Fibroblast of pulmonary artery (primary cell): ENCODE data around the gene UTP3.

Experiments
- DNase-seq: peaks from one replicate; pipeline ENCODE4 v3.0.0-alpha.2; 2010; ENCODE audit warnings: low read depth
- H3K4me3 ChIP-seq: replicated peaks from 2 replicates; pipeline ENCODE4 v1.5.1; 2011; ENCODE audit warnings: low read depth, mild to moderate bottlenecking, control low read depth, low read length, moderate library complexity
- CTCF ChIP-seq: IDR thresholded peaks from 2 replicates; pipeline ENCODE4 v1.5.1; 2011; ENCODE audit warnings: mild to moderate bottlenecking, control low read depth, low read length, inconsistent platforms; ENCODE audit errors: missing control alignments

The UTP3 gene

GRCh38 chr4:70711599-70711998, 23.3 kb downstream of the UTP3 start:
- H3K4me3 ChIP-seq = no peak overlapping the region
- no peak for DNase-seq
- no peak for TF ChIP-seq CTCF

GRCh38 chr4:70712150-70712549, 23.8 kb downstream of the UTP3 start:
- TF ChIP-seq CTCF = no peak
- no peak for DNase-seq
- H3K4me3 ChIP-seq = no peak overlapping the region

- no peak for DNase-seq
- no peak for TF ChIP-seq CTCF
- no peak overlapping the region for H3K4me3 ChIP-seq
Measured at GRCh38 chr4:70712604-70713452, 24.5 kb downstream of the UTP3 start.

GRCh38 chr4:70713453-70714078, 25.2 kb downstream of the UTP3 start:
- H3K4me3 ChIP-seq = no peak overlapping the region
- no peak for TF ChIP-seq CTCF
- no peak for DNase-seq

GRCh38 chr4:70714079-70714887, 26.0 kb downstream of the UTP3 start:
- DNase-seq = peak; percentile 21
- no peak overlapping the region for H3K4me3 ChIP-seq
- no peak for TF ChIP-seq CTCF

GRCh38 chr4:70715097-70715496, 26.8 kb downstream of the UTP3 start:
- no peak overlapping the region for H3K4me3 ChIP-seq
- no peak for DNase-seq
- no peak for TF ChIP-seq CTCF
